GM18505 (cell line): ENCODE measurements around the gene MBOAT2.

Experiments
- ATAC-seq: cut with Tn5 transposase; IDR thresholded peaks from one replicate; pipeline ENCODE4 v1.9.1; 2021; ENCODE audit not compliant: unreplicated experiment
- POLR2A ChIP-seq: IDR thresholded peaks from 4 replicates; pipeline ENCODE4 v1.6.1; 2011; ENCODE audit warnings: borderline replicate concordance; ENCODE audit not compliant: insufficient read depth, insufficient read length; ENCODE audit errors: extremely low read depth

MBOAT2 gene

GRCh38 chr2:9004338-9005204 lies 1.1 kb upstream of the MBOAT2 start:
- TF ChIP-seq POLR2A, result no peak
- ATAC-seq, result no peak

GRCh38 chr2:9003366-9003615 lies 193 bp downstream of the MBOAT2 start:
- TF ChIP-seq POLR2A, result peak; percentile 0

GRCh38 chr2:9002637-9003365 lies 683 bp downstream of the MBOAT2 start:
- ATAC-seq, result peak; percentile 14
- no peak for TF ChIP-seq POLR2A

More at GRCh38 chr2:9003366-9003615, 193 bp downstream of the MBOAT2 start:
- no peak for ATAC-seq

GRCh38 chr2:9002313-9002636 lies 1.2 kb downstream of the MBOAT2 start:
- ATAC-seq, result no peak

GRCh38 chr2:9001778-9002177 lies 1.7 kb downstream of the MBOAT2 start:
- TF ChIP-seq POLR2A, result no peak
- no peak for ATAC-seq

More at GRCh38 chr2:9002313-9002636, 1.2 kb downstream of the MBOAT2 start:
- no peak for TF ChIP-seq POLR2A

- ATAC-seq, result no peak
These were observed 2.3 kb downstream of the MBOAT2 start for GRCh38 chr2:9001229-9001628.

GRCh38 chr2:9000442-9000841 lies 3.0 kb downstream of the MBOAT2 start:
- TF ChIP-seq POLR2A, result no peak
- ATAC-seq, result no peak

More at GRCh38 chr2:9001229-9001628, 2.3 kb downstream of the MBOAT2 start:
- no peak for TF ChIP-seq POLR2A

GRCh38 chr2:8999797-9000196 lies 3.7 kb downstream of the MBOAT2 start:
- no peak for TF ChIP-seq POLR2A
- no peak for ATAC-seq

- no peak for TF ChIP-seq POLR2A
- no peak for ATAC-seq
These were observed 4.4 kb downstream of the MBOAT2 start for GRCh38 chr2:8999102-8999446.

- TF ChIP-seq POLR2A, result no peak
- no peak for ATAC-seq
These were observed 4.9 kb downstream of the MBOAT2 start for GRCh38 chr2:8998418-8999101.

- no peak for ATAC-seq
These were observed 5.9 kb downstream of the MBOAT2 start for GRCh38 chr2:8997631-8998030.

GRCh38 chr2:8997108-8997507 lies 6.4 kb downstream of the MBOAT2 start:
- TF ChIP-seq POLR2A, result no peak
- no peak for ATAC-seq

More at GRCh38 chr2:8997631-8998030, 5.9 kb downstream of the MBOAT2 start:
- TF ChIP-seq POLR2A, result no peak

GRCh38 chr2:8996006-8996405 lies 7.5 kb downstream of the MBOAT2 start:
- no peak for ATAC-seq
- no peak for TF ChIP-seq POLR2A

GRCh38 chr2:8994386-8994785 lies 9.1 kb downstream of the MBOAT2 start:
- no peak for ATAC-seq
- TF ChIP-seq POLR2A, result no peak
